ENCODE data around the gene RTP5.
"Not testable (repeated sequence)": the region's sequence is repeated elsewhere in the genome, so short reads cannot be mapped to it uniquely, and the experiment has no call there.

RTP5 gene

DNA sequence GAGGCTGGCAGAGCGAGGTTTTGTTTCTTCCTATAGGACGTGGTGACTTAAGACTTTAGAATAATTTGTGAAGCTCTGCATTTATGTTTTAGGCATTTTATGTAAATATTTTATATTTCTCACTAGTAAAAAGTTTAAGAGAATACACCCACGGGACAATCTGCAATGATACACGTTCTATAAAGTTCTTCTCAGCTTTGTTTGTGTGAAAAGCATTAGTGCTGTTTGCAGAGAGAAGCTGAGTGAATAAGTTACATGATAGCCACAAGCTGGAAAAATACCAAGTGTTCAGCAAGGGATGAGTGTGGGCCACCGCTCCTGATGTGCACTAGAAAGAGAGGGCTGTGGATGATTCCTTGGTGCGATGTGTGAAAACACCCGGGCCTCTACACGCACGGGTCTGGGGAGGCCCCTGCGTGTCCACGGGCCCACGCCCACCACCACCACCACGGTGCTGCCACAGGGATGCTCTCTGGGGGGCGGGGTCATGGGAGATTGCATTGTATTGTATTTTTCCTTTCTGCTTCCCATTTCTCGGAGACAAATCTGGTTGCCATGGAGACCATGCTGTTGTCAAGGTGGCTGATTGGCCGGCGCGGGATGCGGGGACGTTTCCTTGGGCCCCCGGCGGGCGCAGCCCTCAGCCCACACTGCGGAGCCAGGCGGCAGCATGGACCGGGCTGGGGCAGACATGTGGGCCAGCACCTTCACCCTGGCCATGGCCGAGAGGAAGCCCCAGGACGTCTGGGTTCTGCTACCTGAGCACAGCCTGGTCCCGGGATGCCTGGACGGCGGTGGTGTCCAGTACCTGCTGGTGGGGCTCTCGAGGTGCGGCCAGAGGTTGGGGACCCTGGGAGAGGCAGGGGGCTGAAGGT lies at the start of gene RTP5:
Gene RTP5, plus strand, starts transcription at position 643 of the 875 bp plus-strand sequence. Its CDS starts 28 bp downstream, at position 671.
- Histone ChIP-seq H3K4me2 (ENCODE audit: low read depth, low read length, poor library complexity, severe bottlenecking) (no peak within 1 kb of the TSS), H2AFZ (ENCODE audit: low read depth, low read length, severe bottlenecking) (no peak within 1 kb of the TSS), H3K4me3 (ENCODE audit: insufficient read depth, low read length, poor library complexity, severe bottlenecking) (no peak within 1 kb of the TSS), H3K27ac (ENCODE audit: low read depth, low read length) (no peak within 1 kb of the TSS), H4K20me1 (ENCODE audit: low read depth, low read length) (no peaks in the 10 kb centered on the region), H3F3A (ENCODE audit: insufficient read depth) (peaks cover 7% of the 10 kb centered on the region; the same call in 1 of the 2 replicates), H3K9me3 (ENCODE audit: insufficient read depth, low read length) (peaks cover 10% of the 10 kb centered on the region; the same call in 1 of the 2 replicates), H3K79me2 (ENCODE audit: insufficient read depth, low read length) (no peaks in the 10 kb centered on the region), H3K9me2 (replicated peaks; ENCODE audit: insufficient read depth, low read length) (no peaks in the 10 kb centered on the region), H3K9ac (ENCODE audit: low read length) (no peak within 1 kb of the TSS), H3K27me3 (ENCODE audit: low read length) (no peaks in the 10 kb centered on the region), H3K36me3 (ENCODE audit: low read length) (no peaks in the 10 kb centered on the region)
- TF ChIP-seq CTCF (IDR thresholded peaks at IDR 0.05; ENCODE audit: insufficient read depth, low read length, poor library complexity, severe bottlenecking) (no peak), EZH2phosphoT487 (conservative IDR thresholded peaks at IDR 0.05; ENCODE audit: low read length) (no peak)

GRCh38 chr2:241819947-241820624 lies 49.4 kb upstream of the RTP5 start:
- H3K9me2 ChIP-seq (replicated peaks; ENCODE audit: insufficient read depth, low read length); H3K9me3 ChIP-seq (ENCODE audit: insufficient read depth, low read length); H3K27me3 ChIP-seq (ENCODE audit: low read length); H4K20me1 ChIP-seq (ENCODE audit: low read depth, low read length); H3F3A ChIP-seq (ENCODE audit: insufficient read depth); H2AFZ ChIP-seq (ENCODE audit: low read depth, low read length, severe bottlenecking); H3K79me2 ChIP-seq (ENCODE audit: insufficient read depth, low read length); H3K9ac ChIP-seq (ENCODE audit: low read length); H3K4me3 ChIP-seq (ENCODE audit: insufficient read depth, low read length, poor library complexity, severe bottlenecking); H3K4me2 ChIP-seq (ENCODE audit: low read depth, low read length, poor library complexity, severe bottlenecking); H3K36me3 ChIP-seq (ENCODE audit: low read length); H3K27ac ChIP-seq (ENCODE audit: low read depth, low read length): not testable (repeated sequence)

DNA sequence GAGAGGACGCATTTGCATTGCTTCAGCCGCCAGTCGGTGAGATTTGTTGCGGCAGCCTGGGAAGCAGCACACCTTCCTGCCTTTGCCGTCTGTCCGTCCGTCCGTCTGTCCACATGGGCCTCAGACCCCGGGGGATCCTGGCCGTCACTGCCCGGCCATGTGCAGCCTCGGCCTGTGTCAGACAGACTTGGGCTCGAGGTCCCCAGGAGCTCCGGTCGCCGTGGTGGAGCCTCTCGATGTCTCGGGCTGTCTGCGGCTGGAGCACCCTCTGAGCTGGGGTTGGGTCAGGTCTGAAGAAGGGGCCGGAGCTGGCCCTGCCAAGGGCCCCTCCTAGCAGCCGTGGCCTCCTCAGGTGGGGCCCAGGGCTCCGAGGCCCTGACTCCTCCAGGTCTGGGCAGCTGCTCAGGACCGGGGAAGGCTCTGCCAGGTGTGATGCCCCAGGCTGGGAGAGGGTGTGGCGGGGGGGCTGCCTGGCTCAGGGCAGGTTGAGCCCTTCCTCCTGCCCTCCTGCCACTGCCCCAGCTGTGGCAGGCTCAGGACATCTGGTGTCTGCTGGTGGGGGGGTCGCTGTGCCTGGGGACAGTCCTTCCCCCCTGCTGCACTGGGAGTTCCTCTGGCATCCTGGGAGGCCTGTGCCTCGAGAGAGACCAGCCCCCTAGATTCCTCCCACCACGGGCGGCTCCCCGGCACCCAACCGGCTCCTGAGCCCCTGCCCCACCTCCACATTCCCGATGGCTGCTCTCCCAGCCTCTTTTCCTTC lies 48.7 kb upstream of the RTP5 start:
- no peak overlapping the region for H3K4me2 ChIP-seq (ENCODE audit: low read depth, low read length, poor library complexity, severe bottlenecking)
- no peak overlapping the region for H3K9ac ChIP-seq (ENCODE audit: low read length)
- H3K4me3 ChIP-seq (ENCODE audit: insufficient read depth, low read length, poor library complexity, severe bottlenecking) = no peak overlapping the region
- no peak overlapping the region for H3K27ac ChIP-seq (ENCODE audit: low read depth, low read length)
- H3K9me2 ChIP-seq (replicated peaks; ENCODE audit: insufficient read depth, low read length) = no peaks in the 10 kb centered on the region
- no peaks in the 10 kb centered on the region for H4K20me1 ChIP-seq (ENCODE audit: low read depth, low read length)
- H3F3A ChIP-seq (ENCODE audit: insufficient read depth) = no peaks in the 10 kb centered on the region
- TF ChIP-seq CTCF (IDR thresholded peaks at IDR 0.05; ENCODE audit: insufficient read depth, low read length, poor library complexity, severe bottlenecking) (no peak), EZH2phosphoT487 (conservative IDR thresholded peaks at IDR 0.05; ENCODE audit: low read length) (no peak)
- H3K9me3 ChIP-seq (ENCODE audit: insufficient read depth, low read length) = no peaks in the 10 kb centered on the region
- no peak overlapping the region for H2AFZ ChIP-seq (ENCODE audit: low read depth, low read length, severe bottlenecking)
- no peaks in the 10 kb centered on the region for H3K36me3 ChIP-seq (ENCODE audit: low read length)
- no peaks in the 10 kb centered on the region for H3K79me2 ChIP-seq (ENCODE audit: insufficient read depth, low read length)
- H3K27me3 ChIP-seq (ENCODE audit: low read length) = no peaks in the 10 kb centered on the region
